NK-92 treated with Interleukin-12 subunit alpha and Interleukin-12 subunit beta, amount 100 ng/mL, for 24 hours (cell line): Measurements from ENCODE around the gene PPM1M.
"Not testable (repeated sequence)": the region's sequence is repeated elsewhere in the genome, so short reads cannot be mapped to it uniquely, and the experiment has no call there.

Source experiments
- DNase-seq: peaks from one replicate; lab custom pipeline; 2025; lab: John Stamatoyannopoulos, UW

PPM1M gene

DNA sequence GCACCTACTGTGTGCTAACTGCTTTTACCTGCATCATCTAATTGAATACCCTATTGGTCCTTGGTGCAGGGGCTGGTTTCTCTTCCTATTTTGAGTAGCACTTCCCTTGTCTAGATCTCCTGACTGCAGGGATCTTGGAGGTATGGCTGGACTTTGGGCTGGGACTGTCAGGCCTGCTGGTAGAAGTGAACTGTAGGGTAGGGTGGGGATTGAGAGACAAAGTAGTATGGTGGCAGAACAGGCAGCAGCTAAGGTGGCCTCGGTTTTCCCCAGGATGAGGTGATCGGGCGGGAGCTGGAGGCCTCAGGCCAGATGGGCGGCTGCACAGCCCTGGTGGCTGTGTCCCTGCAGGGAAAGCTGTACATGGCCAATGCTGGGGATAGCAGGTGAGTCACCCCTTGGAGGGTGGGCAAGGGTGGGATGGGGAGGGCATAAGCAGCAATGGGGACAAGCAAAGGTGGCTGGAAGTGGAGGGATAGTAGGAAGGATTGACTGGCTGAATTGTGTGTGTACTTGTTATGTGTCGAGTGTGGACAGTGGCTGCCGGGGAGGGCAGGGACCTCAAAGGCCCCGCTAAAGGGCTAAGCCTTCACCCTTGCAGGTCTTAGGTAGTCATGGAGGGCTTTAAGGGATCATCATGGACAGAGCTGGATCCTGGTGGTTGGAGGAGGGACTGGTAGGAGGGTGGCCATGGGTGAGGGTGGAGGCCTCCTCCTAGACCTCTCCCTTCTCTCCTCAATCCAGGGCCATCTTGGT lies 2.0 kb downstream of the PPM1M start:
- no peak for DNase-seq

DNA sequence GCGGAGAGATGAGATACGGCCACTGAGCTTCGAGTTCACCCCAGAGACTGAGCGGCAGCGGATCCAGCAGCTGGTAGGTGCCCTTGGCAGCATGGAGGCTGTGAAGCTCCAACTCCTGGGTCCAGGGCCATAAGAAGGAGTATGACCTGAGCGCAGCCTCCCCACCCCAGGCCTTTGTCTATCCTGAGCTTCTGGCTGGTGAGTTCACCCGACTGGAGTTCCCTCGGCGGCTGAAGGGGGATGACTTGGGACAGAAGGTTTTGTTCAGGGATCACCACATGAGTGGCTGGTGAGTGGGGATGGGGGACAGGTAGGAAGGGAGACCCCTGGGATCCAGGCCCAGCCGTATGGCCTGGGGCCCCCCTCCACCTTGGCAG lies 2.6 kb downstream of the PPM1M start:
- DNase-seq, result no peak

DNA sequence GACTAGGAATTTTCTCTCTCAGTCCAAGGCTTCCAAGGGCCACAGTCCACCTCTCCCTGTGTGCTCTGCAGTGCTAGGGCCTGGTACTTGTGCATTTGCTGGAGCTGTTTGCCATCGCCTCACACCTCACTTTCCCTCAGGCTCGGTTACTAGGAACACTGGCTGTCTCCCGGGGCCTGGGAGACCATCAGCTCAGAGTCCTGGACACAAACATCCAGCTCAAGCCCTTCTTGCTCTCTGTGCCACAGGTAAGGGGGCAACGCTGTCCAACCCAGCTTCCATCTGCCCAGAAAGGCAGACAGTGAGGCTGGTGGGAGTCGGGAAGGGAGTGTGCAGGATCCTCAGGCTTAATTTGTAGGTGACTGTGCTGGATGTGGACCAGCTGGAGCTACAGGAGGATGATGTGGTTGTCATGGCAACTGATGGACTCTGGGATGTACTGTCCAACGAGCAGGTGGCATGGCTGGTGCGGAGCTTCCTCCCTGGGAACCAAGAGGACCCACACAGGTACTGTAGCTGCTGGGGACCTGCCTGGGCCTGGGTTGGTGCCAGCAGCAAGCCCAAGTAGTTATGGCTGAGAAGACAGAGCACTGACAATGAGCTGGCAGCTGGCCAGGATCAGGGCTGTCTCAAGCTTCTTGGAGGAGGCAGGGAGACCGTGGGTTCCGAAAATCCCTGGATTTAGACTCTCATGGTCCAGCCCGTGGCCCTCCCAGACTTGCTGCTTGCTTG lies 3.4 kb downstream of the PPM1M start:
- no peak for DNase-seq

DNA sequence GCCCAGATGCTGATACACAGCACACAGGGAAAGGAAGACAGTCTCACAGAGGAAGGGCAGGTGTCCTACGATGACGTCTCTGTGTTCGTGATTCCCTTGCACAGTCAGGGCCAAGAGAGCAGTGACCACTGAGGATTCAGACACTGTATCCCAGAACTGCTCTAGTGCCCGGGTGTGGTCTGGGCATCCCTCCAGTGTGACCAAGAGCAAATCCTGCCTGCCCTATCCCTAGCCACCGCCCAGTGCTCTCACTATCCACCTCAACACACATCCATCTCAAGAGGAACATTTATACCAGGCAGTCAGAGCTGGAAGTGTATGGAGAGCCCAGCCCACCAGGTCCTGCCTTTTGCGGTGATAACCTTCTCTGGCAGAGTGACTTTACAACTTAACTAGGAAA lies 4.1 kb downstream of the PPM1M start:
- DNase-seq, result no peak

DNA sequence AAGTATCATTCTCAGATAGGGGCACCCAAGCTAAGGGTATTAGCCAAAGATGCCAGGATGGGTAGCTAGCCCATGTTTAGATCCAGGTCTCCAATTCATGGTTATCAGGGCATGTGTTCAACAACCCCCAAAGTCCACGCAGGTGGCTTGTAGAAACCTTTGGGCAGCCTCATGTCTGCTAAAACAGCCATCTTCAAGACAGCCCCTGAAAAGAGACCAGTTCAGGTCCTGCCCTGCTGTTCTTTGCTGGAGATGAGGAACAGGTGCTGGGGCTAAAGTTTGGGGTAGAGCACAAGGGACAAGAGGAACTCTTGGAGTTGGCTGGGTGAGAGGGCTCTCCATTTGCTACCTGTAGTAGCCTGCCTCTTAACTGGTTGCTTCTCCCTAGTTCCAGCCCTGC lies 4.6 kb downstream of the PPM1M start:
- no peak for DNase-seq

DNA sequence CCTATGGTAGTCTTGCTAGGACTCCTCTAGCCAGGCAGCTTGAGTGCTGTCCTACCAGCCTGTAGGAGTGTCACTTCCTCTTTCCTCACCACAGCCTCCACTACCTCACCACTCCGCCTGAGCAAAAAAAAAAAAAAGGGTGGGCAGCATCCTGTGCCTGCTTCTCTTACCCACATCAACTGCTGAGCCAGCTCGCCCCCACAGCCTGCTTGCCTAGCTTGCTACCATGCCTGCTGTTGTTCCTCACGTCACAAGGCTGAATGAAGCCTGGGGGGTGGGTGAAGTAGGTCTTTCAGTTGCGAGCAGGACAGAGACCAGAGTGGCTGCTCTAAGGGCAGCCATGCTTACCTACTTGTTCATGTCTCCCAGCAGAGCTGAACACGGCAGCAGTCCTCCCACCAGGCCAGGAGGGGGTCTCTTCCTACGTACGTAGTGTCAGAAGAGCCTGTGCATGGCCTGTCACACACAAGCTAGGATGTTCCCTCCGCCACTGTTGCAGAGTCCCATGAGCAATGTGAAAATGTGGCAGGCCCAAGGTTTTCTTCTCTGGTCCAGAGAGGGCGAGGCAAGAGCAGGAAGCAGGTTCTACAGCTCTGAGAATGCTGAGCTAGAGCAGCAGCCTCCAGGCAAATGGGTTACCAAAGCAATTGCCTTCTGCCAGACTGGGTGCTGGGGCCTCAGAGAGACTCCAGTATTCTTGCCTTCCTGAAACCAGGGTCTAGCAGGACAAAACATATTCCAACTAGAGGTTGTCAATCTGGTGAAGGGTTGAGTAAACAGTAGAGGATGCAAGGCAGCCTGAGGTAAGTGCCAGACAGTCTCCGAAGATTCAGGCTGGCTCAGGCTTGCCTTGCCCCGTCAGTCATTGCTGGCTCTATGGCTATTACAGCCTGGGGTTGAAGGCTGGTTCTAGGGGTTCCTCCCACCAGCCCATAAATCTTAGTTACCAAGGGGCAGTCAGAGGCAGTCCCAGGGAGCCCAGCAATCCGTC lies 8.1 kb downstream of the PPM1M start:
- peak; percentile 66 for DNase-seq

DNA sequence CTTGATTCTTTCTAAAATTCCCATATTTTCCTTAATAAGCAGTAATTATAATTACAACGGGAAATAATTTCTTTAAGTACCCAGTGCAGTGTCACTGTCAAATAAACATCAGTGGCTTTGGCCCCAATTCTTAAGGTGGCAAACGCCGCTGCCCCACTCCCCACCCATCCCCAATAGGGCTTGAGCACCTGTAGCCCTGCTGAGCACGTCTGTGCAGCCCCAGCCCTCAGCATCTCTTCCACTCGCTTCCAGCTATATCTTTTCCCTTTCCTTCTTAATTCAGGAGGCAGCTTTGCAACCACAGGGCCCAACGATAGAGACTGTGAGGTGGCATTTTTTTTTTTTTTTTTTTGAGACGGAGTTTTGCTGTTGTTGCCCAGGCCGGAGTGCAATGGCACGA lies 9.0 kb downstream of the PPM1M start:
- no peak for DNase-seq

DNA sequence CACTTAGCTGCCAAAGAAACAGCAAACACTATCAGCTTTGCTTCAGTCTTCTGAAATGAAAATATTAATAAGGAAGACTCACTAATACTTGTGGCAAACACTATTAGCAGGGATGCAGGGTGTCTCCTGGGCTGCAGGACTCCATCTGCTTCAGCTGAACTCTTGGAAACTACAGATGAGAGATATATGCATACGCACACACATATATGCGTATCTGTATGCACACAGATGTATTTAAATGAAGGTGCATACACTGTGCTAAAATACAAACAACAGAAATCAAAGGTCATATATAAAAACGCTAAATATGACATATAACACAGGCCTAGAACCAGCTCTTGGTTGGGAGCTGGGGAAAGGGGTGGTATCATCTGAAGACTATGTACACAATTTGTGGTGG lies 10.6 kb downstream of the PPM1M start:
- DNase-seq, result no peak

DNA sequence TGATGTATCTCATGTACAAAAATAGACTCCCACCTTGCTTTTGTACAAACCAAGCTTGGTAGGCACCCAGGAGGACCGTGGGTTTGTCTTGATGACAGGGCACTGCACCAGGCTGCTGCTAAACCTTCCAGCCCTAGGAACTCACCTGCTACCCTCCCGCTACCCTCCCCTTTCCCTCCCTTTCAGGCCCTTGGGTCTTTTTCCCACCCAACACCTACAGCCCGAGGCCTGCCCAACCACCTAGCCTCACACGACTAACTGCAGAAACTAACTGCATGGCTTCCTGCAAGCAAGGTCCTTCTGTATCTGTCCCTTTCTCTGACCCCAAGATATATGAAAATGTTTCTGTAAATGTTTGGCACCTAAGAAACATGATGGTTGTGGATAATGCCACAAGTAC lies 11.1 kb downstream of the PPM1M start:
- DNase-seq, result no peak

DNA sequence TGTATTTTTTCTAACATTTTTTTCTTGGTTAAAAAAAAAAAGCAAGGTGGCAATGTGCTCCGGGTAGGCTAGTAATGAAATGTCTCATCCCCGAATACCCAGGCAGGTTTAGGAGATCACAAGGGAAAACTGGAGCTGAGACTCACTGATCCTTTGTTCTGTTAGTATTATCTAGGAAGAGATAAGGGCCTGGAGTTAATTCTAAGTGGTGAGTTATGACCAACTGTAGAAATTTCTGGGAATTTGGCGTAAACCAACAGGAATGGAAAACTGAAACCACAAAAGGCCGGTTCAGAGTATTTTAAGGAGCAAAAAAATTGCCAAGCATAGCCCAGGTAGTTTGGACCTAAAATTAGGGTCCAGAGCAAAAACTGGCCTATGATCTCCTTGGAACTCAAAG lies 12.4 kb downstream of the PPM1M start:
- DNase-seq, result no peak

DNA sequence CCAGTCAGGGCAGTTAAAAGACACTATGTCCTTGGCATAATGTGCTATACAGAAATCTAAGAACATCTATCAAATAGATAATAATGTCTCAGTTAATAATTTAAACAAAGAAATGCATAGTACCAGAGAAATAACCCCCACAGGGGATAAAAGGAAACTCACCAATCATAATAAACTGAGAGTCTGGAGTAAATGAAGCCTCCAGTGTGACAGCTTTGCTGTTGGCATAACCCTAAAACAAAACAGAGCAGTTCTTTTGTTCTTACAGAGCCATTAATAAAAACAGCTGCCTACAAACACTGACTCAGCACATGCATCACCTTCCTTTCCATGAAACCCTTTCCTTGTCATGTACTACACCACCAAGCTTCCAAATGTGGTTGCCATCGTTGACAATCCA lies 13.5 kb downstream of the PPM1M start:
- no peak for DNase-seq

DNA sequence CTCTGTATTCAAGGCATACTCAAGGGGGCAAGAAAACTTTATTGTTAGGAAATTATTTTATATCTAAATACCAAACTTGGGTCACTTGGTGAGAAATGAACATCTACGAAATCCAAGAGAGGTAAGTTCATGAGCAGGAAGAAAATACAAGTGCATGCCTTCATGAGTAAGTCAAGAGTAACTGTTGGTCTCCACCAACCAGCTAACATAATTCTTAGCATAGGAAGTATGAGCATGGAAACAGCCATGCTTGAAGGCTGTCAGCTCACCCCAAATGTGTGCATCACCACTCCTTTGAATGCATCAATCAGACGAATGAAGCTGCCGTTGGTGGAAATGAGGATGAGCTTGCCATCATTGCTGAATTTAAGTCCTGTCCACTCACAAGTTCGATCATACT lies 13.9 kb downstream of the PPM1M start:
- DNase-seq, result no peak

DNA sequence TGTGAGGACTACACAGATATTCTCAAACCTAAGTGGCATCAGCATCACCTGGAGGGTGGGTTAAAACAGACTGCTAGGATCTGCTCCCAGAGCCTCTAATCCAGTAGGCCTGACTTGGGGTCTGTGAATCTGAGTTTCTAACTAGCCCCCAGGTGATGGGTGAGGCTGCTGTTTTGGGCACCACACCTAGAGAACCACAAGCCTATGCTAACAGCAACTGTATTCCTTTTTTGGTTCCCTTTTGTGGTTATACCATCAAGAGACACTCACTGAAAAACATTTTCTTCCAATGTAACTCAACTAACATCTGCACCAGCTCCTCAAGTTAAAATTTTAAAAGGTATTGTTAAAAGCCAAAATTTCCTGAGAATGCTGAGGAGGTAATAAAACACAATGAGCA lies 16.9 kb downstream of the PPM1M start:
- no peak for DNase-seq

DNA sequence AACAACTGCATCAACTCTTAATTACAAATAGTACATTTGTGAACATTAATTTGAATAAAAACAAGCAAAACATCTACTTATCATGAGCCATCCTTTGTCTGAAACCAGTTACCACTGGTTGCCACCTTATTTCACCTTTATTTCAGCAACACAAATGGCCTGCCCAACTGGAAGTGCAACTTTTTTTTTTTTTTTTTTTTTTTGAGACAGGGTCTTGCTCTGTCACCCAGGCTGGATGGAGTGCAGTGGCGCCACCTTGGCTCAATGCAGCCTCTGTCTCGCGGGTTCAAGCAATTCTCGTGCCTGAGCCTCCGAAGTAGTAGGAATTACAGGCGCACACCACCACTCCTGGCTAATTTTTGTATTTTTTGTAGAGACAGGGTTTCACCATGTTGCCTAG lies 19.8 kb downstream of the PPM1M start:
- no peak for DNase-seq

DNA sequence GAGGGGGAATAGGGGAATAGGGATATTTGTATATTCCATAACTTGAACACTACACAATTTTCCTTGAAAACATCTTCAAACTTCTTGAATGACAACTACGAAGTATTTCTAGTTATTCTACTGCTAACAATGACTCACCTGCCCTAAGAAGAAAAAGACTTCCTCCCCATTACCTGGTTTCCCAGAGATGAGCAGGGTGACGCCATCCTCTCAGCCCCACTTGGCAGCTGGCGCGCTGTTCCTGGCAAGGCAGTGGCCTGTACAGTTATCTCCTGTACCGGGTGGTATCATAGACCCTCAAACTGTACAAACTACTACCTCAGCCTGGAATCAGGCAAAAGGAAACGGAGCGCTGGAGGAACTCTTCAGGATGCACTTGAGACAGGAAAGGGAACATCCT lies 22.5 kb downstream of the PPM1M start:
- no peak for DNase-seq

DNA sequence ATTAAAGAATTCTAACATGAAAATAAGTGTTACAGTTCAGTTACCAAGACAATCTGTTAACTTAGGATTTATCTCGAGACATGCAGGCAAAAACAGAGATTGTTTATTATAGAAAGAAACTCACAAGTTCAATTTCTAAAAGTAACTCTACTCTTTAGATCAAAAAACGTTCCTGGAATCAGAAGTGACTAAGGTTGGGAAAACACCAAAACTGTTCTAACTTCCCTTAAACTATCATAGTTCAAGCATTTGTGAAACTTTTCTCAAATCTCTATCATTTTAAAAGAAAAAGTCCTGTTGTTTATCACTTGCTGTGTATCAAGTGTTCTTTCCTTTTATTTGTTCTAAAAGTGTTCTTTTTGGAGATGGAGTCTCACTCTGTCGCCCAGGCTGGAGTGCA lies 24.2 kb downstream of the PPM1M start:
- no peak for DNase-seq

DNA sequence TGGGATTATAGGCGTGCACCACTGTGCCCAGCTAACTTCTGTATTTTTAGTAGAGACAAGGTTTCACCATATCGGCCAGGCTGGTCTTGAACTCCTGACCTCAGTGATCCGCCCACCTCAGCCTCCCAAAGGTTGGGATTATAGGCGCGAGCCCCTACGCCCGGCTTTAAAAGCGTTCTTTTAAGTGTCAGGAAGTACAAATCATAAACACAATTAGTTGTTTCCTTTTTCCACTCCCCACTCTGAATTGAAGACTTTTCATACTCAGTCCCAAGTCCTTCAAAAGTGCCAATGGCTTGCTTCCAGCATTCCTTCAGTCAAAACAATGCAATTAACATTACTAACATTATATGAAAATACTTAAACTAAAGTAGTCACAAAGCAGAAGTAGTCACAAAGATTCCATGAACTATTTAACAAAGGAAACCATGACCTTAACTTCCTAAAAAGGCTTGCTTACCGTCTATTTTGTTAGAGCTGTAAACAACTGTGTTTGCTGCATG lies 24.7 kb downstream of the PPM1M start:
- DNase-seq, result no peak

DNA sequence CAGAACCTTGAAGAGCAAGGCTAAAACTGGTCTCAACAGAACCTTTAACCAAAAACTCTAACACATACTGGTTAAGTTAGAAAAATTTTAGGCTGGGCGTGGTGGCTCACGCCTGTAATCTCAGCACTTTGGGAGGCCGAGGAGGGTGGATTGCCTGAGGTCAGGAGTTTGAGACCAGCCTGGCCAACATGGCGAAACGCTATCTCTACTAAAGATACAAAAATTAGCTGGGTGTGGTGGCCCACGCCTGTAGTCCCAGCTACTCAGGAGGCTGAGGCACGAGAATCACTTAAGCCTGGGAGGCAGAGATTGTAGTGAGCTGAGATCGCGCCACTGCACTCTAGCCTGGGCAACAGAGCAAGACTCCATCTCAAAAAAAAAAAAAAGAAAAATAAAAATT lies 26.6 kb downstream of the PPM1M start:
- not testable (repeated sequence) for DNase-seq

DNA sequence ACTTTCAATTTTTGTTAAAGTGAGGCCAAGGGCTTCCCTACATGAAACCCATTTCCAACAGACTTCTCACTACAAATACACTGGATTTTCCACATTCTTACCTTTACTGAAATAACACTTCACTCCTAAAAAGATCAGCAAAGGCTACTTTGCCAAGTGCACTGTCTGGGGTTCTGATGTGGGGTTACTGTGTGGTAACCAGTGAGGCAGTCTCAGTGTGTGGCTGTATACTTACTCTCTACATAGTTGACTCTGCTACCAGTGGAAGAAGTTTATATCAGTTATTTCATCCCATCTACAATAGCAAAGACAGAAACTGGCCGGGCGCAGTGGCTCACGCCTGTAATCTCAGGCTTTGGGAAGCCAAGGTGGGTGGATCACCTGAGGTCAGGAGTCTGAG lies 27.3 kb downstream of the PPM1M start:
- DNase-seq, result no peak

DNA sequence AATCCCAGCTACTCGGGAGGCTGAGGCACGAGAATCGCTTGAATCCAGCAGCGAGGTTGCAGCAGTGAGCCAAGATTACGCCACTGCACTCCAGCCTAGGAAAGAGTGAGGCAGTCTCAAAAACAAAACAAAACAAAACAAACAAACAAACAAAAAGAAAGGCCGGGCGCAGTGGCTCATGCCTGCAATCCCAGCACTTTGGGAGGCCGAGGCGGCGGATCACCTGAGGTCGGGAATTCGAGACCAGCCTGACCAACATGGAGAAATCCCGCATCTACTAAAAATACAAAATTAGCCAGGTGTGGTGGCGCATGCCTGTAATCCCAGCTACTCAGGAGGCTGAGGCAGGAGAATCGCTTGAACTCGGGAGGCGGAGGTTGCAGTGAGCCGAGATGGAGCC lies 29.2 kb downstream of the PPM1M start:
- not testable (repeated sequence) for DNase-seq

DNA sequence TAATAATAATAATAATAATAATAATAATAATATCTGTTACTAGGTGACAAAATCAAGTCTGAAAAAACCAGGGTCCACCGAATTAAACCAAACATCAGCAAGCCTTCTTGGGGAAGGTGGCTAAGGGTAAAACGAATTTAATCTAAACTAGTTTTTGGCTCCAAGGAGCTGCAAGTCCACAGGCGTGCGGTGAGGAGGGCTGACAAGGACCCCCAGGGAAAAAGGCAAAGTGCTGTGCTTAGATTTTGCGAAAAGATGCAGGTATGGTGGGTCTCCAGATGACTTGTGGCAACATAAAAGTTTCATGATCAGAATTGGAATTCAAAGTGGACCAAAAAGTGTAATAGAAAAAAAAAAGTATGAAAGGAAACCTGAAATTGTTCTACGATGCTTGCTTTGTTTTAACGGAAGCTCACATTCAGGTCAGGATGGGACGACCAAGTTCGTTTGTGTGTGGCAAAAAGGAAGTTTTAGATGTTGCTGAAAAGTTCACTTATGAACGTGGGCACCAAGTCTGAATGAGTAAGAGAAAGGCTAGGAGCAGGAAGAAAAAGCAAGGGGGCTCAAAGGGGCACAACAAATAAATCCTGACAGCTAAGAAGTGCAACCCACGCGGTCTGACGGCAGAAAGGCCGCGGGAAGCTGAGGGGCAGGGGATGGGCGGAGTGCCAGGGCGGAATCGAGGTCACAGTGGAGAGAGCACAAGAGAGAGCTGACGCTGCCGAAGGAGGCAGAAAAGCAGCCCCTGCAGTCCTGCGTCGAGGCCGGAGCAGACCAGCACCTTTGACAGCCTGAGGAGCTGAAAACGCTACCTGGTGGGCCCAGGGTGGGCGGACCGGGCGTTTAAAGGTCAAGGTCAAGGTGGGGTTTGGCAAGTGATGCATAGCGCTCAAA lies 31.8 kb downstream of the PPM1M start:
- peak; percentile 47 for DNase-seq
